GM21515 (cell line): ENCODE data around the gene KRTAP15-1.

Experiments
- ATAC-seq: cut with Tn5 transposase; IDR thresholded peaks from one replicate; pipeline ENCODE4 v1.9.1; 2021; ENCODE audit not compliant: unreplicated experiment

Gene KRTAP15-1

GRCh38 chr21:30486180-30486579 is 46.1 kb downstream of the KRTAP15-1 start:
- no peak for ATAC-seq

DNA sequence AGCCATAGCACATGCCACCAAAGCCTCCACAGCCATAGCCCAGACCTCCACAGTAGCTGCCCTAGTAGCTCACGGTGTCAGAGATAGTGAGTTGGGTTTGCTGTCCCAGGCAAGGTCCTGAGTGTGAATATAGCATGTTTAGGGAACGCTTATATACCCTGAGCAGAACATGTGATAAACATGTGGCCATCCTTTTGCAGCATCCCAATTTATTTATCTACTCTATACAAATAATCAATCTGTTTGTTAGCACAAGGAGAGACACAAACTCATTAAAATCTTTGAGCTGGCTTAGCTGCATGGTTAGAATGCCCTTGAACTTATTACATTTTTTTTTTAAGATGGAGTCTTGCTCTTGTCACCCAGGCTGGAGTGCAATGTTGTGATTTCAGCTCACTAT is 47.3 kb downstream of the KRTAP15-1 start, which contains the start of gene KRTAP19-2:
Gene KRTAP19-2 (minus strand): TSS at position 101 of the 400 bp plus-strand sequence. CDS start 88 bp downstream, at position 13.
- no peak for ATAC-seq
